H1 (cell line): Measurements from ENCODE around the gene NR4A2. TPM values are rescaled to one million over a fixed set of nuclear protein-coding genes. Genes with fewer than 3 reads are reported as not detected.

ENCODE experiments used
- CTCF ChIA-PET: fragments of 300-600 bp; sonication (Branson Sonifier 250); formaldehyde crosslinking; loops from one replicate; lab custom pipeline; 2021; ENCODE audit not compliant: partially characterized antibody; lab: Charles Lee
- POLR2A ChIA-PET: fragments of 300-600 bp; sonication (Branson Sonifier 250); formaldehyde crosslinking; loops from one replicate; lab custom pipeline; 2021; ENCODE audit warnings: inconsistent platforms; ENCODE audit not compliant: partially characterized antibody; lab: Charles Lee
- DNase-seq, 2 experiments: peaks; one replicate each; pipeline versions ENCODE4 v3.0.0 to v3.0.0-alpha.2; 2010 to 2022; ENCODE audit warnings: low spot score in 2 of 2, low read depth in 1 of 2, mixed read lengths in 1 of 2
- FAIRE-seq: peaks from 2 replicates; lab custom pipeline; 2011; peaks lifted over from hg19 to GRCh38; lab: Jason Lieb, UNC
- H2AFZ ChIP-seq: 2 replicates; pipeline ENCODE4 v1.8.1; 2012; ENCODE audit warnings: low read length, inconsistent platforms
- H2AK5ac ChIP-seq: 2 replicates; pipeline ENCODE4 v1.6.1; 2013; ENCODE audit warnings: low read depth, low read length
- H2BK120ac ChIP-seq: replicated peaks from 2 replicates; pipeline ENCODE3; 2013; ENCODE audit warnings: low read depth, low read length, inconsistent platforms
- H2BK12ac ChIP-seq: 2 replicates; pipeline ENCODE4 v1.6.1; 2013; ENCODE audit warnings: low read depth, low read length
- H2BK15ac ChIP-seq: 2 replicates; pipeline ENCODE4 v1.6.1; 2013; ENCODE audit warnings: low read length
- H2BK20ac ChIP-seq: 2 replicates; pipeline ENCODE4 v1.6.1; 2013; ENCODE audit warnings: low read length
- H2BK5ac ChIP-seq: 2 replicates; pipeline ENCODE4 v1.6.1; 2013; ENCODE audit warnings: low read depth, low read length
- H3K14ac ChIP-seq: 2 replicates; pipeline ENCODE4 v1.6.1; 2013; ENCODE audit warnings: inconsistent platforms; ENCODE audit not compliant: insufficient read length
- H3K18ac ChIP-seq: 2 replicates; pipeline ENCODE4 v1.6.1; 2013; ENCODE audit warnings: low read length; ENCODE audit errors: extremely low read depth
- H3K23ac ChIP-seq: 2 replicates; pipeline ENCODE4 v1.6.1; 2013; ENCODE audit warnings: inconsistent platforms; ENCODE audit not compliant: insufficient read length
- H3K23me2 ChIP-seq: 2 replicates; pipeline ENCODE4 v1.6.1; 2013; ENCODE audit warnings: low read depth, low read length
- H3K27ac ChIP-seq: 2 replicates; pipeline ENCODE4 v1.6.1; 2011; ENCODE audit warnings: low read depth, low read length, inconsistent platforms
- H3K27me3 ChIP-seq, 4 experiments: replicated peaks in 1 of 4; 1 replicate in 1 of 4; 2 replicates in 3 of 4; pipeline versions ENCODE4 v1.6.1 to v1.8.1; 2011 to 2013; ENCODE audit warnings: low read length in 3 of 4, mild to moderate bottlenecking in 3 of 4, inconsistent platforms in 2 of 4, mixed read lengths in 2 of 4, moderate library complexity in 1 of 4; ENCODE audit not compliant: control insufficient read depth in 3 of 4, insufficient read depth in 3 of 4; ENCODE audit errors: extremely low read depth in 1 of 4
- H3K36me3 ChIP-seq, 4 experiments: 2 replicates each; pipeline versions ENCODE4 v1.6.1 to v1.8.1; 2011 to 2013; ENCODE audit warnings: mild to moderate bottlenecking in 4 of 4, low read length in 3 of 4, moderate library complexity in 2 of 4, control low read depth in 1 of 4, inconsistent platforms in 1 of 4; ENCODE audit not compliant: insufficient read depth in 4 of 4, control insufficient read depth in 2 of 4
- H3K4ac ChIP-seq: replicated peaks from 2 replicates; pipeline ENCODE3; 2013; ENCODE audit warnings: low read length, low read depth, mixed read lengths, inconsistent platforms; ENCODE audit not compliant: insufficient read length
- H3K4me1 ChIP-seq, 4 experiments: replicated peaks in 1 of 4; 1 replicate in 1 of 4; 2 replicates in 3 of 4; pipeline versions ENCODE4 v1.6.1 to v1.8.1; 2011 to 2013; ENCODE audit warnings: low read length in 3 of 4, inconsistent platforms in 2 of 4, mixed read lengths in 1 of 4; ENCODE audit not compliant: insufficient read depth in 4 of 4, control insufficient read depth in 3 of 4
- H3K4me2 ChIP-seq, 2 experiments: 2 replicates each; pipeline versions ENCODE4 v1.6.1 to v1.8.1; 2011 to 2013; ENCODE audit warnings: low read depth in 2 of 2, low read length in 2 of 2, control low read depth in 1 of 2, inconsistent platforms in 1 of 2, mild to moderate bottlenecking in 1 of 2; ENCODE audit not compliant: insufficient read depth in 1 of 2
- H3K4me3 ChIP-seq, 4 experiments: fragments of 200-600, 300-600 bp in 1 of 4; sonication (generic), shearing (Covaris generic), sonication (Bioruptor Twin) in 1 of 4; 2 replicates each; pipeline versions ENCODE4 v1.5.1 to v1.8.1; 2011 to 2016; ENCODE audit warnings: low read length in 4 of 4, low read depth in 3 of 4, control low read depth in 2 of 4, inconsistent platforms in 2 of 4, mild to moderate bottlenecking in 2 of 4, mixed read lengths in 1 of 4, moderate library complexity in 1 of 4; ENCODE audit not compliant: insufficient read depth in 2 of 4; ENCODE audit errors: extremely low read depth in 1 of 4
- H3K56ac ChIP-seq: replicated peaks from 2 replicates; pipeline ENCODE3; 2013; ENCODE audit warnings: low read depth, mild to moderate bottlenecking, mixed read lengths, low read length, inconsistent platforms; ENCODE audit not compliant: insufficient read length
- H3K79me1 ChIP-seq: 2 replicates; pipeline ENCODE4 v1.6.1; 2013; ENCODE audit warnings: low read depth, low read length, control low read depth
- H3K79me2 ChIP-seq, 2 experiments: 2 replicates each; pipeline versions ENCODE4 v1.6.1 to v1.8.1; 2012 to 2013; ENCODE audit warnings: low read length in 2 of 2, mild to moderate bottlenecking in 2 of 2, inconsistent platforms in 1 of 2; ENCODE audit not compliant: insufficient read depth in 2 of 2, control insufficient read depth in 1 of 2
- H3K9ac ChIP-seq, 4 experiments: replicated peaks in 1 of 4; 1 replicate in 1 of 4; 2 replicates in 3 of 4; pipeline versions ENCODE4 v1.6.1 to v1.8.1; 2011 to 2013; ENCODE audit warnings: low read depth in 3 of 4, low read length in 3 of 4, control low read depth in 2 of 4, mild to moderate bottlenecking in 2 of 4, moderate library complexity in 2 of 4, inconsistent platforms in 1 of 4; ENCODE audit errors: extremely low read depth in 1 of 4
- H3K9me3 ChIP-seq, 2 experiments: 2 replicates each; pipeline versions ENCODE4 v1.6.1 to v1.8.1; 2012 to 2013; ENCODE audit warnings: mild to moderate bottlenecking in 2 of 2, moderate library complexity in 2 of 2, control low read depth in 1 of 2, inconsistent platforms in 1 of 2, low read depth in 1 of 2, low read length in 1 of 2, mixed read lengths in 1 of 2; ENCODE audit not compliant: insufficient read depth in 2 of 2
- H4K20me1 ChIP-seq, 2 experiments: replicated peaks in 1 of 2; 2 replicates each; pipeline versions ENCODE3 to v1.8.1; 2011 to 2013; ENCODE audit warnings: inconsistent platforms in 2 of 2, low read length in 2 of 2, mild to moderate bottlenecking in 1 of 2; ENCODE audit not compliant: insufficient read depth in 2 of 2, control insufficient read depth in 1 of 2
- H4K5ac ChIP-seq: 2 replicates; pipeline ENCODE4 v1.6.1; 2013; ENCODE audit warnings: low read length, low read depth, mixed read lengths, inconsistent platforms; ENCODE audit not compliant: insufficient read length
- H4K8ac ChIP-seq: 2 replicates; pipeline ENCODE4 v1.8.0; 2013; ENCODE audit warnings: mild to moderate bottlenecking, moderate library complexity, low read length, inconsistent platforms; ENCODE audit not compliant: insufficient read depth; ENCODE audit errors: extremely low read depth
- H4K91ac ChIP-seq: replicated peaks from 2 replicates; pipeline ENCODE3; 2013; ENCODE audit warnings: low read length, mixed read lengths, inconsistent platforms; ENCODE audit not compliant: insufficient read length
- CBX8 ChIP-seq: fragments of 300-800, 300-1000 bp; sonication (generic); IDR thresholded peaks from 2 replicates; pipeline ENCODE4 v1.7.1; 2016; ENCODE audit warnings: low read depth, low read length, borderline replicate concordance
- CEBPB ChIP-seq: IDR thresholded peaks from 2 replicates; pipeline ENCODE4 v1.6.1; 2012; ENCODE audit warnings: low read depth, low read length
- CTCF ChIP-seq, 3 experiments: IDR thresholded peaks; 1 replicate in 2 of 3; 2 replicates in 1 of 3; pipeline versions ENCODE4 v1.5.1 to v1.6.1; 2011; ENCODE audit warnings: low read length in 3 of 3, mild to moderate bottlenecking in 3 of 3, inconsistent platforms in 2 of 3, low read depth in 1 of 3, moderate library complexity in 1 of 3; ENCODE audit not compliant: insufficient read depth in 1 of 3; ENCODE audit errors: control extremely low read depth in 1 of 3
- JUND ChIP-seq: IDR thresholded peaks from 2 replicates; pipeline ENCODE4 v1.6.1; 2011; ENCODE audit warnings: mild to moderate bottlenecking, improper control_type of control experiment, low read length
- KDM1A ChIP-seq: fragments of 200-600, 300-600 bp; sonication (generic); IDR thresholded peaks from 2 replicates; pipeline ENCODE4 v1.7.1; 2016; ENCODE audit warnings: mild to moderate bottlenecking, low read length, borderline replicate concordance
- RNF2 ChIP-seq: fragments of 200-900, 300-1000 bp; sonication (generic); IDR thresholded peaks from 2 replicates; pipeline ENCODE4 v1.7.1; 2016; ENCODE audit warnings: borderline replicate concordance, low read depth, mild to moderate bottlenecking, antibody characterized with exemption, low read length; ENCODE audit not compliant: poor library complexity, severe bottlenecking; ENCODE audit errors: missing control alignments
- SUZ12 ChIP-seq: fragments of 200-600 bp; sonication (generic); IDR thresholded peaks from 2 replicates; pipeline ENCODE4 v1.6.1; 2012; ENCODE audit warnings: mild to moderate bottlenecking, inconsistent platforms, low read length, moderate library complexity, mixed read lengths
- WGBS, 2 experiments: shearing (Covaris generic) in 1 of 2; methylation state at CpG; one replicate each; pipeline versions ENCODE4 v1.1.6 to v1.1.7; 2013 to 2015; ENCODE audit warnings: low lambda C conversion rate in 2 of 2, mixed read lengths in 2 of 2, inconsistent platforms in 1 of 2, low coverage in 1 of 2, missing lambda C conversion rate in 1 of 2; ENCODE audit not compliant: insufficient replicate concordance in 2 of 2, insufficient coverage in 1 of 2, insufficient read length in 1 of 2; ENCODE audit errors: extremely low coverage in 1 of 2, missing lambda C conversion rate in 1 of 2; 5-methylcytosine and 5-hydroxymethylcytosine counted together
- polyA plus RNA-seq, 7 experiments: library from polyadenylated mRNA; depleted of rRNA in 3 of 7; stranded (reverse) in 5 of 7; unstranded in 2 of 7; fragments of >200 nt in 5 of 7; fragments of 200-250 nt in 2 of 7; gene quantifications; 1 replicate in 5 of 7; 2 replicates in 1 of 7; 4 replicates in 1 of 7; pipeline versions ENCODE4 v1.2.1 to v1.2.3, GENCODE V29; 2011 to 2013; ENCODE audit warnings: missing spikeins in 2 of 7, mixed read lengths in 2 of 7
- total RNA-seq: library from RNA; stranded (reverse); fragmentation: NEBNext Ultra II Directional; extraction: Animal tissue kit (Norgen Biotek cat#: 25700); gene quantifications from 2 replicates; pipeline ENCODE4 v1.2.1, GENCODE V29; 2021

NR4A2 gene
- total and polyA plus RNA-seq, 2 of the 8 experiments (the other 6 are each of a cell fraction or from before 2014, with no cell fraction given): 0.15 to 1.7 TPM

GRCh38 chr2:156329927-156330726, 2.4 kb downstream of the NR4A2 start:
- Histone ChIP-seq H3K4ac (no peak overlapping the region), H4K8ac (no peak overlapping the region), H3K27ac (no peak overlapping the region), H4K20me1 (peaks cover 0 to 13% of the 10 kb centered on the region in 2 experiments), H2BK5ac (no peak overlapping the region), H3K4me3 (peak overlapping the region; percentile 12 to 61 (median 52); a peak in 5 of 8 replicates), H3K18ac (no peak overlapping the region), H3K4me1 (peaks cover 15 to 37% (median 20%) of the 10 kb centered on the region in 4 experiments), H2BK12ac (peak overlapping the region; percentile 35; the same call in 1 of the 2 replicates), H3K79me2 (no peaks in the 10 kb centered on the region), H2AFZ (peak overlapping the region; percentile 91; the same call in 1 of the 2 replicates), H2BK15ac (peak overlapping the region; percentile 55; the same call in 1 of the 2 replicates), H3K9ac (no peak overlapping the region), H2BK20ac (peak overlapping the region; percentile 34; the same call in 1 of the 2 replicates), H3K56ac (no peak overlapping the region), H3K23me2 (peaks cover 37% of the 10 kb centered on the region), H4K5ac (no peak overlapping the region), H3K79me1 (no peaks in the 10 kb centered on the region), H4K91ac (no peak overlapping the region), H2AK5ac (no peak overlapping the region), H3K9me3 (no peaks in the 10 kb centered on the region; a peak in 1 of 4 replicates), H3K36me3 (no peaks in the 10 kb centered on the region), H3K4me2 (peak overlapping the region; percentile 89 to 97), H3K27me3 (peaks cover 62 to 87% (median 79%) of the 10 kb centered on the region in 4 experiments), H3K14ac (no peak overlapping the region), H2BK120ac (no peak overlapping the region), H3K23ac (no peak overlapping the region)
- 13% methylated on average over 23 of the region's 23 CpGs; no CpG with 5 or more reads in 1 of the 2 experiments for WGBS, 2 experiments
- POLR2A ChIA-PET: interaction anchor here (1.6 to 3.7 kb wide), 2 partner anchors 10 to 11 kb away, joined by 6 to 15 read pairs; no protein-coding TSS in a partner anchor
- FAIRE-seq (no peak), DNase-seq (peak in 1 of 2 experiments; percentile 54)
- CTCF ChIA-PET: interaction anchor here (0.6 to 3.0 kb wide), 9 partner anchors 10 to 953 kb away, joined by 3 to 17 read pairs (median 3); no protein-coding TSS in a partner anchor
- TF ChIP-seq JUND (no peak), SUZ12 (peak; percentile 92; the same call in 1 of the 2 replicates), KDM1A (no peak), CBX8 (0 out of 2 replicates have a peak, but pooled peaks have one; percentile 28), CTCF (IDR thresholded peaks at IDR 0.05; ENCODE audit: control extremely low read depth in 1 of 3, insufficient read depth in 1 of 3, low read depth in 1 of 3, low read length in 3 of 3) (no peak), CEBPB (no peak), RNF2 (peak; percentile 34)
